ENCODE results near the gene CREG2. TPM values are rescaled to one million over a fixed set of nuclear protein-coding genes. Genes with fewer than 3 reads are reported as not detected.
A peak's percentile ranks its signal among the peaks of the same experiment; 100 is the strongest.

CREG2 gene
- polyA plus RNA-seq, 1 donor = 4.3 TPM

- no CpG with 5 or more reads among the region's 1 CpG for WGBS (ENCODE audit: insufficient coverage, low lambda C conversion rate)
- no peaks in the 10 kb centered on the region for H3K36me3 ChIP-seq (ENCODE audit: control insufficient read depth, insufficient read depth, low read length)
- H3K4me3 ChIP-seq (ENCODE audit: low read length) = no peak overlapping the region
- peak; percentile 85 to 93 for DNase-seq
- H3K9me3 ChIP-seq (ENCODE audit: control insufficient read depth, low read depth, low read length) = no peaks in the 10 kb centered on the region
- no peaks in the 10 kb centered on the region for H3K27me3 ChIP-seq (ENCODE audit: control insufficient read depth, insufficient read depth, low read length)
- H3K4me1 ChIP-seq (ENCODE audit: control insufficient read depth, insufficient read depth, low read length) = peaks cover 18% of the 10 kb centered on the region
- H3K27ac ChIP-seq (ENCODE audit: low read length) = peak overlapping the region; percentile 87
These were observed 38.4 kb downstream of the CREG2 start for GRCh38 chr2:101348883-101349282.

GRCh38 chr2:101346909-101347308, 40.4 kb downstream of the CREG2 start:
- WGBS (ENCODE audit: insufficient coverage, low lambda C conversion rate) = 100% methylated on average over 2 of the region's 3 CpGs
- Histone ChIP-seq H3K27me3 (ENCODE audit: control insufficient read depth, insufficient read depth, low read length) (no peaks in the 10 kb centered on the region), H3K36me3 (ENCODE audit: control insufficient read depth, insufficient read depth, low read length) (no peaks in the 10 kb centered on the region), H3K27ac (ENCODE audit: low read length) (no peak overlapping the region), H3K4me3 (ENCODE audit: low read length) (no peak overlapping the region), H3K9me3 (ENCODE audit: control insufficient read depth, low read depth, low read length) (no peaks in the 10 kb centered on the region), H3K4me1 (ENCODE audit: control insufficient read depth, insufficient read depth, low read length) (peaks cover 18% of the 10 kb centered on the region)
- no peak for DNase-seq

GRCh38 chr2:101344137-101344536, 43.2 kb downstream of the CREG2 start:
- no peak overlapping the region for H3K27ac ChIP-seq (ENCODE audit: low read length)
- H3K36me3 ChIP-seq (ENCODE audit: control insufficient read depth, insufficient read depth, low read length) = no peaks in the 10 kb centered on the region
- no peak for DNase-seq
- no peaks in the 10 kb centered on the region for H3K9me3 ChIP-seq (ENCODE audit: control insufficient read depth, low read depth, low read length)
- H3K4me1 ChIP-seq (ENCODE audit: control insufficient read depth, insufficient read depth, low read length) = no peaks in the 10 kb centered on the region
- H3K4me3 ChIP-seq (ENCODE audit: low read length) = no peak overlapping the region
- no CpG with 5 or more reads among the region's 5 CpGs for WGBS (ENCODE audit: insufficient coverage, low lambda C conversion rate)
- no peaks in the 10 kb centered on the region for H3K27me3 ChIP-seq (ENCODE audit: control insufficient read depth, insufficient read depth, low read length)

GRCh38 chr2:101342625-101343008, 44.7 kb downstream of the CREG2 start:
- 100% methylated on average over 7 of the region's 15 CpGs for WGBS (ENCODE audit: insufficient coverage, low lambda C conversion rate)
- DNase-seq = no peak

GRCh38 chr2:101341901-101342624, 45.2 kb downstream of the CREG2 start:
- Histone ChIP-seq H3K4me3 (ENCODE audit: low read length) (no peak overlapping the region), H3K4me1 (ENCODE audit: control insufficient read depth, insufficient read depth, low read length) (no peaks in the 10 kb centered on the region), H3K27me3 (ENCODE audit: control insufficient read depth, insufficient read depth, low read length) (no peaks in the 10 kb centered on the region), H3K36me3 (ENCODE audit: control insufficient read depth, insufficient read depth, low read length) (no peaks in the 10 kb centered on the region), H3K27ac (ENCODE audit: low read length) (no peak overlapping the region), H3K9me3 (ENCODE audit: control insufficient read depth, low read depth, low read length) (no peaks in the 10 kb centered on the region)
- peak; percentile 50 to 53 for DNase-seq
- WGBS (ENCODE audit: insufficient coverage, low lambda C conversion rate) = 100% methylated on average over 4 of the region's 21 CpGs

More at GRCh38 chr2:101342625-101343008, 44.7 kb downstream of the CREG2 start:
- H3K9me3 ChIP-seq (ENCODE audit: control insufficient read depth, low read depth, low read length) = no peaks in the 10 kb centered on the region
- no peaks in the 10 kb centered on the region for H3K4me1 ChIP-seq (ENCODE audit: control insufficient read depth, insufficient read depth, low read length)
- no peak overlapping the region for H3K27ac ChIP-seq (ENCODE audit: low read length)
- H3K4me3 ChIP-seq (ENCODE audit: low read length) = no peak overlapping the region
- no peaks in the 10 kb centered on the region for H3K27me3 ChIP-seq (ENCODE audit: control insufficient read depth, insufficient read depth, low read length)
- no peaks in the 10 kb centered on the region for H3K36me3 ChIP-seq (ENCODE audit: control insufficient read depth, insufficient read depth, low read length)

GRCh38 chr2:101341421-101341820, 45.9 kb downstream of the CREG2 start:
- DNase-seq = no peak
- H3K36me3 ChIP-seq (ENCODE audit: control insufficient read depth, insufficient read depth, low read length) = no peaks in the 10 kb centered on the region
- H3K27ac ChIP-seq (ENCODE audit: low read length) = no peak overlapping the region
- H3K9me3 ChIP-seq (ENCODE audit: control insufficient read depth, low read depth, low read length) = no peaks in the 10 kb centered on the region
- H3K4me1 ChIP-seq (ENCODE audit: control insufficient read depth, insufficient read depth, low read length) = no peaks in the 10 kb centered on the region
- 100% methylated on average over 1 of the region's 7 CpGs for WGBS (ENCODE audit: insufficient coverage, low lambda C conversion rate)
- H3K4me3 ChIP-seq (ENCODE audit: low read length) = no peak overlapping the region
- H3K27me3 ChIP-seq (ENCODE audit: control insufficient read depth, insufficient read depth, low read length) = no peaks in the 10 kb centered on the region

- no CpG with 5 or more reads among the region's 1 CpG for WGBS (ENCODE audit: insufficient coverage, low lambda C conversion rate)
- no peak overlapping the region for H3K27ac ChIP-seq (ENCODE audit: low read length)
- H3K36me3 ChIP-seq (ENCODE audit: control insufficient read depth, insufficient read depth, low read length) = no peaks in the 10 kb centered on the region
These were observed 47.2 kb downstream of the CREG2 start for GRCh38 chr2:101340141-101340551.

GRCh38 chr2:101339266-101339880, 47.9 kb downstream of the CREG2 start:
- no peak for DNase-seq
- H3K27ac ChIP-seq (ENCODE audit: low read length) = no peak overlapping the region
- H3K27me3 ChIP-seq (ENCODE audit: control insufficient read depth, insufficient read depth, low read length) = no peaks in the 10 kb centered on the region
- no peaks in the 10 kb centered on the region for H3K36me3 ChIP-seq (ENCODE audit: control insufficient read depth, insufficient read depth, low read length)
- 30% methylated on average over 2 of the region's 4 CpGs for WGBS (ENCODE audit: insufficient coverage, low lambda C conversion rate)
- no peaks in the 10 kb centered on the region for H3K4me1 ChIP-seq (ENCODE audit: control insufficient read depth, insufficient read depth, low read length)
- H3K9me3 ChIP-seq (ENCODE audit: control insufficient read depth, low read depth, low read length) = no peaks in the 10 kb centered on the region
- no peak overlapping the region for H3K4me3 ChIP-seq (ENCODE audit: low read length)

More at GRCh38 chr2:101340141-101340551, 47.2 kb downstream of the CREG2 start:
- Histone ChIP-seq H3K4me3 (ENCODE audit: low read length) (no peak overlapping the region), H3K4me1 (ENCODE audit: control insufficient read depth, insufficient read depth, low read length) (no peaks in the 10 kb centered on the region), H3K27me3 (ENCODE audit: control insufficient read depth, insufficient read depth, low read length) (no peaks in the 10 kb centered on the region), H3K9me3 (ENCODE audit: control insufficient read depth, low read depth, low read length) (no peaks in the 10 kb centered on the region)
- no peak for DNase-seq

GRCh38 chr2:101337877-101338276, 49.4 kb downstream of the CREG2 start:
- Histone ChIP-seq H3K27me3 (ENCODE audit: control insufficient read depth, insufficient read depth, low read length) (no peaks in the 10 kb centered on the region), H3K9me3 (ENCODE audit: control insufficient read depth, low read depth, low read length) (no peaks in the 10 kb centered on the region), H3K4me1 (ENCODE audit: control insufficient read depth, insufficient read depth, low read length) (no peaks in the 10 kb centered on the region), H3K27ac (ENCODE audit: low read length) (no peak overlapping the region), H3K36me3 (ENCODE audit: control insufficient read depth, insufficient read depth, low read length) (no peaks in the 10 kb centered on the region), H3K4me3 (ENCODE audit: low read length) (no peak overlapping the region)
- WGBS (ENCODE audit: insufficient coverage, low lambda C conversion rate) = no CpG with 5 or more reads among the region's 2 CpGs
- DNase-seq = no peak

- H3K36me3 ChIP-seq (ENCODE audit: control insufficient read depth, insufficient read depth, low read length) = no peaks in the 10 kb centered on the region
- H3K4me3 ChIP-seq (ENCODE audit: low read length) = no peak overlapping the region
- peaks cover 23% of the 10 kb centered on the region for H3K4me1 ChIP-seq (ENCODE audit: control insufficient read depth, insufficient read depth, low read length)
- no peak for DNase-seq
- H3K9me3 ChIP-seq (ENCODE audit: control insufficient read depth, low read depth, low read length) = no peaks in the 10 kb centered on the region
- WGBS (ENCODE audit: insufficient coverage, low lambda C conversion rate) = no CpG with 5 or more reads among the region's 5 CpGs
- no peaks in the 10 kb centered on the region for H3K27me3 ChIP-seq (ENCODE audit: control insufficient read depth, insufficient read depth, low read length)
- H3K27ac ChIP-seq (ENCODE audit: low read length) = no peak overlapping the region
These were observed 54.2 kb downstream of the CREG2 start for GRCh38 chr2:101332885-101333766.

Data from large intestine (tissue), 3 donors.